ENCODE results near the gene TDRD7. TPM values are rescaled to one million over a fixed set of nuclear protein-coding genes. Genes with fewer than 3 reads are reported as not detected.

The TDRD7 gene
- total RNA-seq, 1 experiment from 2014 or later, result 2.8 TPM

GRCh38 chr9:97441729-97442128, 29.8 kb downstream of the TDRD7 start:
- ChIA-PET POLR2A (no interaction called here), CTCF (interaction anchor here (1.9 kb wide), 1 partner anchor 10 kb away, joined by 5 read pairs; no protein-coding TSS in a partner anchor)
- ATAC-seq (no peak), DNase-seq (ENCODE audit: low spot score) (no peak)
- Mint-ChIP-seq H3K4me1 (peaks cover 9% of the 10 kb centered on the region), H3K27ac (no peak overlapping the region), H3K27me3 (ENCODE audit: low read depth) (no peaks in the 10 kb centered on the region), H3K36me3 (no peaks in the 10 kb centered on the region), H3K9me3 (no peaks in the 10 kb centered on the region), H3K4me3 (no peak overlapping the region)
- TF ChIP-seq PREB (CRISPR knock-in tag; IDR thresholded peaks at IDR 0.05; ENCODE audit: borderline replicate concordance) (no peak), ZNF416 (CRISPR knock-in tag; IDR thresholded peaks at IDR 0.05) (no peak), STAT6 (CRISPR knock-in tag; conservative IDR thresholded peaks at IDR 0.05; ENCODE audit: low read depth) (no peak), NR1H2 (CRISPR knock-in tag; IDR thresholded peaks at IDR 0.05) (no peak), E2F4 (CRISPR knock-in tag; IDR thresholded peaks at IDR 0.05; ENCODE audit: borderline replicate concordance, low read depth) (no peak), ZNF232 (CRISPR knock-in tag; IDR thresholded peaks at IDR 0.05) (no peak), HMGA2 (CRISPR knock-in tag; IDR thresholded peaks at IDR 0.05) (no peak), IRF1 (CRISPR knock-in tag; IDR thresholded peaks at IDR 0.05) (no peak), ZNF263 (CRISPR knock-in tag; IDR thresholded peaks at IDR 0.05; ENCODE audit: low read depth) (no peak), FOXJ3 (CRISPR knock-in tag; IDR thresholded peaks at IDR 0.05; ENCODE audit: borderline replicate concordance) (no peak), ATF2 (CRISPR knock-in tag; IDR thresholded peaks at IDR 0.05; ENCODE audit: borderline replicate concordance, low read depth) (no peak), FOXP1 (CRISPR knock-in tag; IDR thresholded peaks at IDR 0.05; ENCODE audit: borderline replicate concordance) (no peak), CREB1 (CRISPR knock-in tag; IDR thresholded peaks at IDR 0.05) (no peak)

- peaks cover 4% of the 10 kb centered on the region for H3K4me1 Mint-ChIP-seq
- no peaks in the 10 kb centered on the region for H3K27me3 Mint-ChIP-seq (ENCODE audit: low read depth)
- ATAC-seq, result no peak
- DNase-seq (ENCODE audit: low spot score), result no peak
- no peaks in the 10 kb centered on the region for H3K9me3 Mint-ChIP-seq
- ChIA-PET CTCF (interaction anchor here (1.1 to 1.9 kb wide), 2 partner anchors 58 to 153 kb away, joined by 3 to 8 read pairs; no protein-coding TSS in a partner anchor), POLR2A (no interaction called here)
- H3K27ac Mint-ChIP-seq, result no peak overlapping the region
- no peak overlapping the region for H3K4me3 Mint-ChIP-seq
- no peaks in the 10 kb centered on the region for H3K36me3 Mint-ChIP-seq
- TF ChIP-seq E2F1 (CRISPR knock-in tag; IDR thresholded peaks at IDR 0.05) (no peak), HMGXB4 (CRISPR knock-in tag; IDR thresholded peaks at IDR 0.05) (no peak), FOXP1 (CRISPR knock-in tag; IDR thresholded peaks at IDR 0.05; ENCODE audit: borderline replicate concordance) (no peak), IRF1 (CRISPR knock-in tag; IDR thresholded peaks at IDR 0.05) (no peak), TP53 (CRISPR knock-in tag; IDR thresholded peaks at IDR 0.05) (no peak), NFATC4 (CRISPR knock-in tag; IDR thresholded peaks at IDR 0.05) (no peak), ZNF281 (CRISPR knock-in tag; IDR thresholded peaks at IDR 0.05) (no peak), FOXK1 (CRISPR knock-in tag; IDR thresholded peaks at IDR 0.05) (no peak), MAX (CRISPR knock-in tag; IDR thresholded peaks at IDR 0.05) (no peak)
These were observed 33.3 kb downstream of the TDRD7 start for GRCh38 chr9:97445119-97445701.

Data from WTC11 (cell line).